HT1080 (cell line): ENCODE data around the gene SNUPN. TPM values are rescaled to one million over a fixed set of nuclear protein-coding genes. Genes with fewer than 3 reads are reported as not detected.

Experiments used
- DNase-seq: peaks from one replicate; pipeline ENCODE4 v3.0.0-alpha.2; 2015; ENCODE audit warnings: low read depth
- total RNA-seq: library from RNA; depleted of rRNA; stranded (reverse); fragments of >200 nt; shearing (Covaris generic); gene quantifications from 2 replicates; pipeline ENCODE4 v1.2.3, GENCODE V29; 2014

SNUPN gene
- total RNA-seq, 1 experiment from 2014 or later, result 39.4 TPM

- no peak for DNase-seq
Measured at GRCh38 chr15:75654201-75654907, 28.8 kb upstream of the SNUPN start.

- DNase-seq, result no peak
Measured at GRCh38 chr15:75653347-75653913, 27.9 kb upstream of the SNUPN start.

- DNase-seq, result no peak
Measured at GRCh38 chr15:75651810-75652543, 26.5 kb upstream of the SNUPN start.

- peak; percentile 59 for DNase-seq
Measured at GRCh38 chr15:75650908-75651809, 25.6 kb upstream of the SNUPN start.

- DNase-seq, result no peak
Measured at GRCh38 chr15:75649848-75650247, 24.3 kb upstream of the SNUPN start.

GRCh38 chr15:75649045-75649761 lies 23.7 kb upstream of the SNUPN start:
- DNase-seq, result no peak

- DNase-seq, result no peak
Measured at GRCh38 chr15:75648156-75649000, 22.9 kb upstream of the SNUPN start.

- DNase-seq, result peak; percentile 80
Measured at GRCh38 chr15:75647370-75648155, 22.0 kb upstream of the SNUPN start, which contains the start of gene SNX33. TSS of gene SNX33 (plus strand) at chr15:75647912. CDS start at chr15:75649103, 1,191 bp downstream.

- no peak for DNase-seq
Measured at GRCh38 chr15:75646944-75647364, 21.4 kb upstream of the SNUPN start.

GRCh38 chr15:75646112-75646943 lies 20.8 kb upstream of the SNUPN start:
- DNase-seq, result no peak

GRCh38 chr15:75644376-75644775 lies 18.9 kb upstream of the SNUPN start:
- peak; percentile 89 for DNase-seq

- no peak for DNase-seq
Measured at GRCh38 chr15:75641603-75642002, 16.1 kb upstream of the SNUPN start.

GRCh38 chr15:75641179-75641503 lies 15.6 kb upstream of the SNUPN start:
- DNase-seq, result no peak

- DNase-seq, result peak; percentile 78
Measured at GRCh38 chr15:75640483-75641178, 15.1 kb upstream of the SNUPN start.

GRCh38 chr15:75639709-75640482 lies 14.4 kb upstream of the SNUPN start, which contains the start of gene IMP3:
TSS of gene IMP3 (minus strand) at chr15:75640224. CDS start at chr15:75640168, 56 bp downstream.
- DNase-seq, result peak; percentile 97

- DNase-seq, result no peak
Measured at GRCh38 chr15:75639191-75639708, 13.7 kb upstream of the SNUPN start.
